Measurements from ENCODE around the gene RCOR1. TPM values are rescaled to one million over a fixed set of nuclear protein-coding genes. Genes with fewer than 3 reads are reported as not detected.
"Not testable (repeated sequence)": the region's sequence is repeated elsewhere in the genome, so short reads cannot be mapped to it uniquely, and the experiment has no call there.

The RCOR1 gene
- total RNA-seq, 3 donors from 2014 or later: 29.4 to 31.3 (median 29.5) TPM

DNA sequence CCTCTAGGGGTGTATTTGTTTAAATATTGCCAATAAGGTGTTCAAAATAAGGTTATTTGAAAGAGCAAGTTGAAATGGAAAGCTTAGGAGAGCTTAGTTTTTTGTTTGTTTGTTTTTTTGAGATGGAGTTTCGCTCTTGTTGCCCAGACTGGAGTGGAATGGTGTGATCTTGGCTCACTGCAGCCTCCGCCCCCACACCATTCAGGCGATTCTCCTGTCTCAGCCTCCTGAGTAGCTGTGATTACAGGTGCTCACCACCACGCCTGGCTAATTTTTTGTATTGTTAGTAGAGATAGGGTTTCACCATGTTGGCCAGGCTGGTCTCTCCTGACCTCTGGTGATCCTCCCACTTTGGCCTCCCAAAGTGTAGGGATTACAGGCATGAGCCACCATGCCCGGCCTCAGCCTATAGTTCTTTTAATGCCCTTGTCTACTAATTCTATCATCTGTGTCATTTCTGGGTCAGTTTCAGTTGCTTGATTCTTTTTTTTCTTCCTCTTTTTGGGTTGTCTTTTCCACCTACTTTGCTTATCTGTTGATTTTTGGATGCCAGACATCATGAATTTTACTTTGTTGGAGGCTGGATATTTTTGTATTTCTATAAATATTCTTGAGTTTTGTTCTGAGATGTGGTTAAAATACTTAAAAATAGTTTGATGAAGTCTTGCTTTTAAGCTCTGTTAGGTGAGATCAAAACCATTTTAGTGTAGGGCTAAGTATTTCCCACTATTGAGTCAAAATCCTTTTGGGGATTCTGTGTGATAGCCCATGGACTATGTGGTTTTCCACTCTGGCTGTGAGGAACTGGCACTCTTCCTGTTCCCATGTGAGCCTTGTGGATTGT is 18.7 kb downstream of the RCOR1 start:
- ATAC-seq (no peak), DNase-seq (no peak)
- intact Hi-C loops (cut with DNase I, micrococcal nuclease): no loop called here
- Histone ChIP-seq H3K4me3 (no peak overlapping the region), H3K36me3 (ENCODE audit: low read depth) (no peaks in the 10 kb centered on the region), H3K4me1 (ENCODE audit: low read depth) (no peaks in the 10 kb centered on the region), H3K9me3 (no peaks in the 10 kb centered on the region)
- TF ChIP-seq CTCF (IDR thresholded peaks at IDR 0.05): no peak

- no peak overlapping the region for H3K4me3 ChIP-seq
- no peak for ATAC-seq
Measured at GRCh38 chr14:102616318-102616717, 23.9 kb downstream of the RCOR1 start.

GRCh38 chr14:102616799-102617198 is 24.4 kb downstream of the RCOR1 start:
- no peak for ATAC-seq
- Histone ChIP-seq H3K4me3 (no peak overlapping the region), H3K4me1 (ENCODE audit: low read depth) (peaks cover 2% of the 10 kb centered on the region), H3K36me3 (ENCODE audit: low read depth) (no peaks in the 10 kb centered on the region), H3K9me3 (no peaks in the 10 kb centered on the region)
- intact Hi-C loops (cut with DNase I, micrococcal nuclease): no loop called here
- no peak for DNase-seq
- no peak for TF ChIP-seq CTCF (IDR thresholded peaks at IDR 0.05)

More at GRCh38 chr14:102616318-102616717, 23.9 kb downstream of the RCOR1 start:
- H3K9me3 ChIP-seq: no peaks in the 10 kb centered on the region
- DNase-seq: no peak
- H3K4me1 ChIP-seq (ENCODE audit: low read depth): peaks cover 2% of the 10 kb centered on the region
- no peak for TF ChIP-seq CTCF (IDR thresholded peaks at IDR 0.05)
- intact Hi-C loops (cut with DNase I, micrococcal nuclease): no loop called here
- H3K36me3 ChIP-seq (ENCODE audit: low read depth): no peaks in the 10 kb centered on the region

DNA sequence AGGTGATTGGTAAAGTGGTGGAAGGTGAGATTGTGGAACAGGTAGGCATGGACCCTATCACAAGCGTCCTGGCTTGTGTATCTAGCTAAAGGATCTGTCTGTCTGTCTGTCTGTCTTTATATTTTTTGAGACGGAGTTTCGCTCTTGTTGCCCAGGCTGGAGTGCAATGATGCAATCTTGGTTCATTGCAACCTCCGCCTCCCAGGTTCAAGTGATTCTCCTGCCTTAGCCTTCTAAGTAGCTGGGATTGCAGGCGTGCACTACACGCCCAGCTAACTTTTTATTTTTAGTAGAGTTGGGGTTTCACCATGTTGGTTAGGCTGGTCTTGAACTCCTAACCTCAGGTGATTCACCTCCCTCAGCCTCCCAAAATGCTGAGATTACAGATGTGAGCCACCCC is 26.6 kb downstream of the RCOR1 start:
- H3K4me1 ChIP-seq (ENCODE audit: low read depth); H3K4me3 ChIP-seq; H3K36me3 ChIP-seq (ENCODE audit: low read depth); ATAC-seq; intact Hi-C loops (cut with DNase I, micrococcal nuclease); H3K9me3 ChIP-seq; DNase-seq: not testable (repeated sequence)

DNA sequence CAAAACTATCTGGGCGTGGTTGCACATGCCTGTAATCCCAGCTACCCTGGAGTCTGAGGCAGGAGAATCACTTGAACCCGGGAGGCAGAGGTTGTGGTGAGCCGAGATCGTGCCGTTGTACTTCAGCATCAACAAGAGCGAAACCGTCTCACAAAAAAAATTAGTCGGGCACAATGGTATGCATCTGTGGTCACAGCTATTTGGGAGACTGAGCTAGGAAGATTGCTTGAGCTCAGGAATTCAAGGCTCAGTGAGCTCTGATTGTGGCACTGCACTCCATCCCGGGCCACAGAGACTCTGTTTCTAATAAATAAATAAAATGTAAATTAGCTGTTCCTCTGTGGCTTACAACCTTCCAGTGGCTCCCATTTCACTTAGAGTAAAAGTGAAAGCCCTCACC is 28.0 kb downstream of the RCOR1 start:
- no peaks in the 10 kb centered on the region for H3K9me3 ChIP-seq
- H3K4me1 ChIP-seq (ENCODE audit: low read depth): peaks cover 2% of the 10 kb centered on the region
- TF ChIP-seq CTCF (IDR thresholded peaks at IDR 0.05): no peak
- no peak for DNase-seq
- intact Hi-C loops (cut with DNase I, micrococcal nuclease): no loop called here
- ATAC-seq: no peak
- H3K36me3 ChIP-seq (ENCODE audit: low read depth): no peaks in the 10 kb centered on the region
- H3K4me3 ChIP-seq: no peak overlapping the region

GRCh38 chr14:102622262-102622885 is 29.9 kb downstream of the RCOR1 start:
- ATAC-seq (peak; percentile 25), DNase-seq (peak in 1 of 3 donors; percentile 17)
- TF ChIP-seq CTCF (IDR thresholded peaks at IDR 0.05): no peak
- intact Hi-C loops (cut with DNase I, micrococcal nuclease): no loop called here
- Histone ChIP-seq H3K9me3 (no peaks in the 10 kb centered on the region), H3K36me3 (ENCODE audit: low read depth) (no peaks in the 10 kb centered on the region), H3K4me1 (ENCODE audit: low read depth) (peaks cover 2% of the 10 kb centered on the region), H3K4me3 (no peak overlapping the region)
